HK-2 (cell line): ENCODE data around the gene PGR.
A peak's percentile ranks its signal among the peaks of the same experiment; 100 is the strongest.

Experiments
- DNase-seq: peaks from one replicate; pipeline ENCODE4 v3.0.0-alpha.2; 2018; ENCODE audit not compliant: unreplicated experiment

The PGR gene

GRCh38 chr11:101010899-101011298 is 118.7 kb downstream of the PGR start:
- peak; percentile 1 for DNase-seq

GRCh38 chr11:101009690-101010055 is 119.9 kb downstream of the PGR start:
- DNase-seq = no peak

- no peak for DNase-seq
Measured at GRCh38 chr11:101008961-101009689, 120.5 kb downstream of the PGR start.

GRCh38 chr11:101003468-101003867 is 126.1 kb downstream of the PGR start:
- no peak for DNase-seq

GRCh38 chr11:100999756-101000155 is 129.9 kb downstream of the PGR start:
- no peak for DNase-seq

GRCh38 chr11:100994966-100995365 is 134.6 kb downstream of the PGR start:
- DNase-seq = no peak

GRCh38 chr11:100991541-100991940 is 138.1 kb downstream of the PGR start:
- DNase-seq = no peak

- DNase-seq = no peak
Measured at GRCh38 chr11:100990931-100991330, 138.7 kb downstream of the PGR start.

GRCh38 chr11:100984668-100985067 is 144.9 kb downstream of the PGR start:
- DNase-seq = no peak

GRCh38 chr11:100981196-100981824 is 148.3 kb downstream of the PGR start:
- DNase-seq = no peak

- DNase-seq = no peak
Measured at GRCh38 chr11:100980156-100980555, 149.5 kb downstream of the PGR start.
